GM12872 (cell line): ENCODE data around the gene DSCAML1.

Experiments used
- TF ChIP-seq, protein P1 (sequence below): IDR thresholded peaks from 3 replicates; pipeline ENCODE4 v1.5.1; 2011; ENCODE audit warnings: low read depth, mild to moderate bottlenecking, low read length, moderate library complexity; ENCODE audit not compliant: insufficient read depth

DSCAML1 gene

DNA sequence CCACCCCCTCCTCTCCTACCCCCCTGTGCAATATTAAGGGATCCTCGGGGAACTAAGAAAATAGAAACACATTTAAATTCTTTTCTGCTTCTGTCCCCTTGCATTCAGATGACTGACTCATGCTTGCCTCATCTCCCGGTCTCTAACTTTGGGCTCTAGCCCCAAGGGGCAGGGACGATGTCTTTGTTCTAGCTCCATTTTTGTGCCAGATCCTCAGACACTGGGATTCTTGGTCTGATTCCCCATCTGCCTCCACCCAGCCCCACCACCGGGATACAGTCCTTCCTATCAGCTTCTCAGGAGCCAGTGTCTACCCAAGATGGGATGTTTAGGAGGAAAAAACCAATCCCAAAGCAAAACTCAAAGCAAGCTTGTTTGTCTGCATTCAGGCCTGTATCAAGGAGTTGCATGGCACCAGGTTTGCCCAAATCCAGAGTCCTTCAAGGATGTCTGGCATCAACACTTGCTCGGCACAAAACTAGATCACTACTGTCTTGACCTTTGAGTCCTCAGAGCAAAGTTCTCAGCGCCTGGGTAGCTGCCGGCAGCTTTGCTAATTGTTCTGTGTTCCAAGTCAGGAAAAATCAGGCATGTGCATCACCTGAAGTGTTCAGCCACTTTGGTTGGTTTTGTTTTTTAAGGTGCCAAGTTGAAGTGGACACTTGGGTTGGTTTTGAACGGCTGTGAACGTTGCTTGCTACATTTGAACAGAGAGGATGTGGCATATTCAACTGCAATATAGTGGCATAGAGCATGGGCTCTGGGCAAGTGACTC, 212.8 kb downstream of the DSCAML1 start:
- TF ChIP-seq, protein P1, sequence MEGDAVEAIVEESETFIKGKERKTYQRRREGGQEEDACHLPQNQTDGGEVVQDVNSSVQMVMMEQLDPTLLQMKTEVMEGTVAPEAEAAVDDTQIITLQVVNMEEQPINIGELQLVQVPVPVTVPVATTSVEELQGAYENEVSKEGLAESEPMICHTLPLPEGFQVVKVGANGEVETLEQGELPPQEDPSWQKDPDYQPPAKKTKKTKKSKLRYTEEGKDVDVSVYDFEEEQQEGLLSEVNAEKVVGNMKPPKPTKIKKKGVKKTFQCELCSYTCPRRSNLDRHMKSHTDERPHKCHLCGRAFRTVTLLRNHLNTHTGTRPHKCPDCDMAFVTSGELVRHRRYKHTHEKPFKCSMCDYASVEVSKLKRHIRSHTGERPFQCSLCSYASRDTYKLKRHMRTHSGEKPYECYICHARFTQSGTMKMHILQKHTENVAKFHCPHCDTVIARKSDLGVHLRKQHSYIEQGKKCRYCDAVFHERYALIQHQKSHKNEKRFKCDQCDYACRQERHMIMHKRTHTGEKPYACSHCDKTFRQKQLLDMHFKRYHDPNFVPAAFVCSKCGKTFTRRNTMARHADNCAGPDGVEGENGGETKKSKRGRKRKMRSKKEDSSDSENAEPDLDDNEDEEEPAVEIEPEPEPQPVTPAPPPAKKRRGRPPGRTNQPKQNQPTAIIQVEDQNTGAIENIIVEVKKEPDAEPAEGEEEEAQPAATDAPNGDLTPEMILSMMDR, result no peak

DNA sequence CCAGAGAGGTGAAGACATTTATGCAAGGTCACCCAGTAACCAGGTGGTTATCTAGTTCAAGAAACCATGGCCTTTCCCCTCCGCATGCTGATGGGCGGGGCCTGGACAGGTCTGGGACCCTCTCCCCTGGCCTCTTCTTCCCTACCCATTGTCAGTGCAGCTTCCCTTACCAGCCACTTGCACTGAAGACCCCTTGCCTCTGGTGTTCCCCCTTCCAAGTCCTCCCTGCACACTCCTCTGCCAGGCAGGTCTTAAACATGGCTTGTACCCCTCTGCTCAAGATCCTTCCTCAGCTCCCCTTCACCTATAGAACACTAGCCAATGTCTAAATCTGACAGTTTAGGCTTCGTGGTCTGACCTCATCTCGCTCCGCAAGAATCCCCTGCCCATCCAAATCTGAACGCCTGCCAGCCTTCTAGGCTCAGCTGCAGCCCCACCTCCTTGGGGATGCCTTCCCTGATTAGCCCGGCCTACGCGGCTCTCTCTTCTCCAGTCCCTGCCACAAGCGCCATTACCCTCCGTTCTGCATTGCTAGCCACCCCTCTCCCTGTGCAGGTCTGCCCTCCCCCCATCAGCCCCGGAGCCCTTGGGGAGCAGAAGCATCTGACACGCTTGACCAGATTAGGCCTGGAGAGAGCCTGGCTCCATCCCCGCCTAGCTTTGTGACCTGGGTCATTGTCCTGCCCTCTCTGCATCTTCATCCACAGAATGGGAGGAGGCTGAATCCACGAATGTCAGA, 213.8 kb downstream of the DSCAML1 start:
- TF ChIP-seq, protein P1, result no peak

DNA sequence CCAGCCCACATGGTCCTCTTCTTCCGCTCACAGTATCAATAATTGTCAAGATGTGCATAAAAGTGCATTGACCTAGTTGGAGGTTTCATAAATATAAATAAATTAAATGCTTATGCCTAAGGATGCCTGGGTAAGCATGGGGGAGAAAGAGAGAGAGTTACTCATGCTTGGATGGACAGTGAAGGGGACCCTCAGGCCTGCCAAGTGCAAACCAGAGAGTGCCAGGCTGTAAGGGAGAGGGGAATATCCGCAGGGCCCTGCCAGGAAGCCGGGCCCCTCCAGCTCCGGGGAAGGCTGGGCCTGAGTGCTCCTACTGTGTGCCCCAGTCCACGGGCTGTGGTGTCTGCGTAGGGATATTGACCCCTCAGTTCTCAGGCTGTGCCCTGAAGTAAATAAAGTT, 214.6 kb downstream of the DSCAML1 start:
- TF ChIP-seq, protein P1, result no peak

DNA sequence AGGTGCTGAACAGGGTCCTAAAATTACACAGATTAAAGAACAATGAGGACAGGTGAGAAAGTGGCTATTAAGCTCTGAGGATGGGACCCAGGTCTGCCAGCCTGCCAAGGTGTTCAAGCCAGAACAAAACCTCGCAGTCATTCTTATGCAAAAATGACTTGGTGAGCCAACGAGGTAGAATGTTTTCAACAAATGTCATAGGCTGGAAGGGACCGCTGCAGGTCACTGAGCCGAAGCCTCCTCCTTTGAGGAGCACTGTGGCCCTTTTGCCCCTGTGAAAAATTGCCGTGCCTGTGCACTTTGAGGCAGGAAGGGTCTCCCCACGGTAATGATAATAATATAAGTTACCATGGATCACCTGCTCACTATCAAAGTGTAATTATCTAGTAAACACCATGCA, 216.2 kb downstream of the DSCAML1 start:
- TF ChIP-seq, protein P1, result no peak

DNA sequence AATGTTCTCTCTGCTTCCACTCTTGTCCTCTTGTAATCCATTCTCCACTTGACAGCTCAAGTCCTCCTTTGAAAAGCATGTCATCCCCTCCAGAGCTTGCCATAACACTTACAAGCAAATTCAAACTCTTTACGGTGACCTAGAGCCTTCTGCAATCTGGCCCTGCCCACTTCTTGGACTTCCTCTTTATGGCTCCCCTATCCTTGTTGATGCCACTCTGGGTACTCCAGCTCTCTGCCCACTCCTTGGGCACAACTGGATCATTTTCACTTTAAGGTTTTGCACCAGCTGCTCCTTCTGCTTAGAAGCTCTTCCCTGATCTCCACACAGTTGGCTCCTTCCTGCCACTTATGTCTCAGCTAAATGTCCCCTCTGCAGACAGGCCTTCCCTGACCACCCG, 217.9 kb downstream of the DSCAML1 start:
- TF ChIP-seq, protein P1, result no peak

DNA sequence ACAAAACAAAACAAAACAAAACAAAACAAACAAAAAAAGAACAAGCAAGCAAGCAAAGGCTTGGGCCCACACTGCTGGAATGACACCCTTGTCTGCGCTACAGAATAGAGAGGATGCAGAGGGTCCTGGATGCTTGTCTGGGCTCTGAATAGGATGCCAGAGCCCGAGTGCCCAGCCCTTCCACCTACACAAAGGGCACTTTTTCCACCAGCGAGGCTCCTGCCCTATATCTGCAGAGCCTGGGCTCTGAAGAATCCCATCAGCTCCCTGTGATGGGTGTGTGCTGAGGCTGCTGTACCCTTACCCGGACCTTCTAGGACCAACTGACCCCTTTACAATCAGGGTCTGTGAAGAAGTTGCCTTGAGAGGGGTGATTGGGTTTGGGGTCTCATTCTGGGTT, 221.2 kb downstream of the DSCAML1 start:
- TF ChIP-seq, protein P1, result no peak

DNA sequence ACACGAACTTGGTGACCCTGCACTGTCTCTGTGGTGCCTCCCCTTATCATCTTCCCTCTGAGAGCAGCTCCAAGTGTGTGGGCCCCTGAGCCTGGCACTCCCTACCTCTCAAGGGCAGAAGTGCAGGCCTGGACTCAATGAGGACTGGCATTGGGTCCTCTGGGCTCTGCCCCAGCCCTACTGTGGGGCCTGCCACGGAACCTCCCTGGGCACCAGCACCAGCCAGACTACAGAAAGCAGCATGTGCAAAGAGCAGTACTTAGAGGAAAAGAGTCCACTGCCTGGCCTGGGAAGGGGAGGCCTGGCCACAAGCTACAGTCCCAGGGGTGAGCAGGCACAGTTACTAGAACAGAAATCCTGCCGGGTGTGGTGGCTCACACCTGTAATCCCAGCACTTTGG, 222.5 kb downstream of the DSCAML1 start:
- TF ChIP-seq, protein P1, result no peak
